Aorta (tissue), 5 donors: ENCODE data around the gene LPAR1. TPM values are rescaled to one million over a fixed set of nuclear protein-coding genes. Genes with fewer than 3 reads are reported as not detected.

Experiments used
- ATAC-seq: fragments of 200-7000 bp; cut with Tn5 transposase; one replicate; pipeline ENCODE4 v1.9.1; 2022; ENCODE audit warnings: moderate library complexity; ENCODE audit not compliant: low FRiP score
- DNase-seq, 2 donors: peaks; one replicate each; pipeline ENCODE4 v3.0.0-alpha.2; 2020
- H3K27ac ChIP-seq, 2 donors: one replicate each; pipeline ENCODE4 v1.5.1; 2013; ENCODE audit warnings: low read length in 2 of 2, mild to moderate bottlenecking in 2 of 2, moderate library complexity in 2 of 2, control low read depth in 1 of 2, inconsistent platforms in 1 of 2, low read depth in 1 of 2
- H3K27me3 ChIP-seq, 2 donors: one replicate each; pipeline ENCODE4 v1.6.1; 2013; ENCODE audit warnings: control low read depth in 1 of 2, low read length in 1 of 2, mild to moderate bottlenecking in 1 of 2, moderate library complexity in 1 of 2; ENCODE audit not compliant: insufficient read depth in 2 of 2, control insufficient read depth in 1 of 2
- H3K36me3 ChIP-seq, 2 donors: one replicate each; pipeline ENCODE4 v1.6.1; 2013; ENCODE audit warnings: control low read depth in 1 of 2, low read length in 1 of 2, mild to moderate bottlenecking in 1 of 2; ENCODE audit not compliant: insufficient read depth in 2 of 2, control insufficient read depth in 1 of 2
- H3K4me1 ChIP-seq, 2 donors: one replicate each; pipeline ENCODE4 v1.6.1; 2013; ENCODE audit warnings: low read length in 2 of 2, control low read depth in 1 of 2, mild to moderate bottlenecking in 1 of 2, moderate library complexity in 1 of 2; ENCODE audit not compliant: insufficient read depth in 2 of 2, control insufficient read depth in 1 of 2
- H3K4me3 ChIP-seq, 2 donors: one replicate each; pipeline ENCODE4 v1.5.1; 2013; ENCODE audit warnings: low read length in 2 of 2, control low read depth in 1 of 2, mild to moderate bottlenecking in 1 of 2
- H3K9me3 ChIP-seq: one replicate; pipeline ENCODE4 v1.6.1; 2013; ENCODE audit warnings: mild to moderate bottlenecking, low read length; ENCODE audit not compliant: control insufficient read depth
- WGBS, 2 donors: extraction: QIAGEN DNeasy Blood & Tissue Kit; methylation state at CpG; one replicate each; pipeline ENCODE4 v1.1.7; 2013; 5-methylcytosine and 5-hydroxymethylcytosine counted together
- intact Hi-C, 2 donors: fragments of 100-400 bp; cut with DNase I; formaldehyde crosslinking; loops; one replicate each; pipeline versions ENCODE4 v1.14.2 to v1.15.0; 2022
- polyA plus RNA-seq, 2 donors: library from polyadenylated mRNA; stranded (reverse); fragments of 200-250 nt; gene quantifications; one replicate each; pipeline ENCODE4 v1.2.3, GENCODE V29; 2013
- total RNA-seq, 2 donors: library from RNA; stranded (reverse); fragmentation: NEBNext Ultra II Directional; extraction: Animal tissue kit (Norgen Biotek cat#: 25700); gene quantifications; one replicate each; pipeline ENCODE4 v1.2.1, GENCODE V29; 2021
- donor health status: healthy with polysubstance abuse.
- donor health status: Bipolar disorder and iron deficiency.
- donor health status: DM: no; HTN: no; CAD: no.
- donor health status: DM: no; HTN: no; CAD: no.
- donor health status: DM: yes; HTN: yes; CAD: no.

The LPAR1 gene
- total and polyA plus RNA-seq, 4 donors: 28.1 to 125 (median 94.4) TPM

- no peaks in the 10 kb centered on the region for H3K9me3 ChIP-seq
- no peak overlapping the region for H3K27ac ChIP-seq
- no peak overlapping the region for H3K4me3 ChIP-seq
- DNase-seq (no peak), ATAC-seq (no peak)
- intact Hi-C loops: no loop called here
- H3K27me3 ChIP-seq: no peaks in the 10 kb centered on the region
- peaks cover 4 to 8% of the 10 kb centered on the region in 2 donors for H3K4me1 ChIP-seq
- H3K36me3 ChIP-seq: peaks cover 1 to 2% of the 10 kb centered on the region in 2 donors
- 49% methylated on average over 1 of the region's 1 CpG for WGBS, 2 donors
These were observed 36.7 kb downstream of the LPAR1 start for GRCh38 chr9:111001526-111001925.

GRCh38 chr9:111000202-111000601 is 38.1 kb downstream of the LPAR1 start:
- peaks cover 1 to 2% of the 10 kb centered on the region in 2 donors for H3K36me3 ChIP-seq
- H3K4me3 ChIP-seq: no peak overlapping the region
- no peaks in the 10 kb centered on the region for H3K27me3 ChIP-seq
- 53 to 57% methylated on average over 2 of the region's 2 CpGs for WGBS, 2 donors
- H3K4me1 ChIP-seq: peaks cover 4 to 13% of the 10 kb centered on the region in 2 donors
- intact Hi-C loops: no loop called here
- H3K27ac ChIP-seq: peak overlapping the region in 1 of 2 donors; percentile 39
- H3K9me3 ChIP-seq: no peaks in the 10 kb centered on the region
- ATAC-seq (no peak), DNase-seq (peak in 1 of 2 donors; percentile 49)

- H3K4me1 ChIP-seq: peaks cover 4 to 17% of the 10 kb centered on the region in 2 donors
- H3K4me3 ChIP-seq: no peak overlapping the region
- ATAC-seq (no peak), DNase-seq (no peak)
- peaks cover 1 to 2% of the 10 kb centered on the region in 2 donors for H3K36me3 ChIP-seq
- no peaks in the 10 kb centered on the region for H3K27me3 ChIP-seq
- intact Hi-C loops: no loop called here
- 93 to 96% methylated on average over 5 of the region's 5 CpGs for WGBS, 2 donors
- H3K9me3 ChIP-seq: no peaks in the 10 kb centered on the region
- peak overlapping the region in 1 of 2 donors; percentile 23 for H3K27ac ChIP-seq
These were observed 38.9 kb downstream of the LPAR1 start for GRCh38 chr9:110999379-110999778.

- Histone ChIP-seq H3K27me3 (no peaks in the 10 kb centered on the region), H3K4me1 (peaks cover 4 to 17% of the 10 kb centered on the region in 2 donors), H3K4me3 (no peak overlapping the region), H3K9me3 (no peaks in the 10 kb centered on the region), H3K36me3 (peaks cover 0 to 2% of the 10 kb centered on the region in 2 donors), H3K27ac (no peak overlapping the region)
- DNase-seq: no peak
- ATAC-seq: no peak
- WGBS, 2 donors: 100% methylated on average over 1 of the region's 1 CpG
- intact Hi-C loops: no loop called here
These were observed 40.4 kb downstream of the LPAR1 start for GRCh38 chr9:110997847-110998246.

GRCh38 chr9:110996436-110997220 is 41.6 kb downstream of the LPAR1 start:
- Histone ChIP-seq H3K27ac (peak overlapping the region in 1 of 2 donors; percentile 67), H3K4me3 (no peak overlapping the region), H3K9me3 (no peaks in the 10 kb centered on the region), H3K36me3 (peaks cover 0 to 2% of the 10 kb centered on the region in 2 donors), H3K4me1 (peaks cover 4 to 17% of the 10 kb centered on the region in 2 donors), H3K27me3 (no peaks in the 10 kb centered on the region)
- ATAC-seq (no peak), DNase-seq (peak in 1 of 2 donors; percentile 49)
- intact Hi-C loops: no loop called here
- WGBS, 2 donors: 74% methylated on average over 9 of the region's 9 CpGs

- intact Hi-C loops: no loop called here
- Histone ChIP-seq H3K36me3 (peaks cover 1 to 2% of the 10 kb centered on the region in 2 donors), H3K4me3 (no peak overlapping the region), H3K4me1 (peaks cover 4 to 14% of the 10 kb centered on the region in 2 donors), H3K27ac (peak overlapping the region in 1 of 2 donors; percentile 3), H3K9me3 (no peaks in the 10 kb centered on the region), H3K27me3 (no peaks in the 10 kb centered on the region)
- WGBS, 2 donors: 59% methylated on average over 6 of the region's 6 CpGs
- DNase-seq (no peak), ATAC-seq (no peak)
These were observed 42.6 kb downstream of the LPAR1 start for GRCh38 chr9:110995420-110996340.

GRCh38 chr9:110994771-110995241 is 43.5 kb downstream of the LPAR1 start:
- DNase-seq (no peak), ATAC-seq (no peak)
- no peaks in the 10 kb centered on the region for H3K27me3 ChIP-seq
- H3K4me1 ChIP-seq: peaks cover 4 to 11% of the 10 kb centered on the region in 2 donors
- WGBS, 2 donors: 74 to 82% methylated on average over 4 of the region's 4 CpGs
- no peak overlapping the region for H3K4me3 ChIP-seq
- intact Hi-C loops: no loop called here
- no peaks in the 10 kb centered on the region for H3K9me3 ChIP-seq
- peaks cover 1 to 2% of the 10 kb centered on the region in 2 donors for H3K36me3 ChIP-seq
- no peak overlapping the region for H3K27ac ChIP-seq

GRCh38 chr9:110990481-110990880 is 47.8 kb downstream of the LPAR1 start:
- Histone ChIP-seq H3K4me1 (peaks cover 3 to 7% of the 10 kb centered on the region in 2 donors), H3K27me3 (no peaks in the 10 kb centered on the region), H3K36me3 (peaks cover 0 to 1% of the 10 kb centered on the region in 2 donors), H3K9me3 (no peaks in the 10 kb centered on the region), H3K27ac (no peak overlapping the region), H3K4me3 (no peak overlapping the region)
- intact Hi-C loops: no loop called here
- DNase-seq: no peak
- WGBS, 2 donors: 97 to 100% methylated on average over 2 of the region's 2 CpGs
- ATAC-seq: no peak
